K562 (cell line): ENCODE data around the gene CCDC88A. TPM values are rescaled to one million over a fixed set of nuclear protein-coding genes. Genes with fewer than 3 reads are reported as not detected.

Experiments used
- C11orf30 ChIP-seq: fragments of 450-650 bp; IDR thresholded peaks from 2 replicates; pipeline ENCODE4 v1.6.1; 2016; ENCODE audit warnings: low read depth, mild to moderate bottlenecking
- CBX3 ChIP-seq, 2 experiments: IDR thresholded peaks; 1 replicate in 1 of 2; 2 replicates in 1 of 2; pipeline ENCODE4 v1.6.1; 2012; ENCODE audit warnings: inconsistent platforms in 2 of 2, low read length in 2 of 2, borderline replicate concordance in 1 of 2, control low read depth in 1 of 2
- MAFK ChIP-seq: IDR thresholded peaks from 2 replicates; pipeline ENCODE4 v1.6.1; 2011; ENCODE audit warnings: low read length, improper control_type of control experiment
- POLR2H ChIP-seq: IDR thresholded peaks from 2 replicates; pipeline ENCODE4 v1.6.1; 2016; ENCODE audit warnings: missing genetic modification characterization, low read depth, mild to moderate bottlenecking, control low read depth, missing compliant biosample characterization, moderate library complexity
- SIN3B ChIP-seq: fragments of 450-650 bp; IDR thresholded peaks from 2 replicates; pipeline ENCODE4 v1.6.1; 2017; ENCODE audit warnings: low read depth, mild to moderate bottlenecking, moderate library complexity
- SMC3 ChIP-seq: conservative IDR thresholded peaks from 2 replicates; pipeline ENCODE4 v1.6.1; 2011; ENCODE audit warnings: low read depth, low read length, improper control_type of control experiment; ENCODE audit not compliant: insufficient read depth
- ZKSCAN3 ChIP-seq: fragments of 250-450 bp; sonication (Bioruptor Pico); IDR thresholded peaks from 2 replicates; pipeline ENCODE4 v1.4.0; 2020
- ZNF316 ChIP-seq: fragments of 450-650 bp; IDR thresholded peaks from 2 replicates; pipeline ENCODE4 v1.6.1; 2016
- ZNF785 ChIP-seq: fragments of 250-450 bp; sonication (Bioruptor Pico); IDR thresholded peaks from 2 replicates; pipeline ENCODE4 v1.4.0; 2020; ENCODE audit warnings: mild to moderate bottlenecking
- polyA plus RNA-seq, 8 experiments: library from polyadenylated mRNA; depleted of rRNA in 4 of 8; stranded (reverse) in 5 of 8; unstranded in 3 of 8; fragments of >200 nt; fragmentation: Nextera tagmentation in 2 of 8; fragmentation: Illumina TruSeq in 1 of 8; extraction: Ambion mirVana in 2 of 8; extraction: Trizol in 1 of 8; gene quantifications; 2 replicates each; pipeline versions ENCODE4 v1.2.1 to v1.2.3, GENCODE V29; 2011 to 2014; ENCODE audit warnings: inconsistent platforms in 1 of 8, missing spikeins in 1 of 8
- total RNA-seq, 7 experiments: library from RNA; depleted of rRNA in 6 of 7; stranded (reverse); fragments of >200 nt in 6 of 7; fragmentation: Illumina TruSeq in 2 of 7; extraction: Trizol in 2 of 7; gene quantifications; 2 replicates each; pipeline versions ENCODE4 v1.2.1 to v1.2.3, GENCODE V29; 2011 to 2021; ENCODE audit warnings: low replicate concordance in 1 of 7
- TF ChIP-seq, protein P1 (sequence below), 2 experiments: fragments of 450-650 bp; formaldehyde crosslinking in 1 of 2; IDR thresholded peaks; 2 replicates each; pipeline versions ENCODE4 v1.4.0 to v1.6.1; 2014 to 2020; ENCODE audit warnings: mild to moderate bottlenecking in 2 of 2, borderline replicate concordance in 1 of 2, low read depth in 1 of 2
- TF ChIP-seq, protein P2 (sequence below): fragments of 250-450 bp; sonication (Bioruptor Pico); IDR thresholded peaks from 2 replicates; pipeline ENCODE4 v1.5.0; 2021
- TF ChIP-seq, protein P3 (sequence below), 3 experiments: IDR thresholded peaks in 2 of 3; conservative IDR thresholded peaks in 1 of 3; 2 replicates each; pipeline ENCODE4 v1.5.1; 2011 to 2012; ENCODE audit warnings: low read length in 3 of 3, mild to moderate bottlenecking in 3 of 3, control low read depth in 2 of 3, improper control_type of control experiment in 1 of 3, inconsistent platforms in 1 of 3, low read depth in 1 of 3, mixed read lengths in 1 of 3, moderate library complexity in 1 of 3; ENCODE audit not compliant: insufficient read depth in 2 of 3

CCDC88A gene
- total and polyA plus RNA-seq, 9 of the 15 experiments (the other 6 are each of a cell fraction or from before 2014, with no cell fraction given): 29.3 to 102 (median 55.6) TPM

DNA sequence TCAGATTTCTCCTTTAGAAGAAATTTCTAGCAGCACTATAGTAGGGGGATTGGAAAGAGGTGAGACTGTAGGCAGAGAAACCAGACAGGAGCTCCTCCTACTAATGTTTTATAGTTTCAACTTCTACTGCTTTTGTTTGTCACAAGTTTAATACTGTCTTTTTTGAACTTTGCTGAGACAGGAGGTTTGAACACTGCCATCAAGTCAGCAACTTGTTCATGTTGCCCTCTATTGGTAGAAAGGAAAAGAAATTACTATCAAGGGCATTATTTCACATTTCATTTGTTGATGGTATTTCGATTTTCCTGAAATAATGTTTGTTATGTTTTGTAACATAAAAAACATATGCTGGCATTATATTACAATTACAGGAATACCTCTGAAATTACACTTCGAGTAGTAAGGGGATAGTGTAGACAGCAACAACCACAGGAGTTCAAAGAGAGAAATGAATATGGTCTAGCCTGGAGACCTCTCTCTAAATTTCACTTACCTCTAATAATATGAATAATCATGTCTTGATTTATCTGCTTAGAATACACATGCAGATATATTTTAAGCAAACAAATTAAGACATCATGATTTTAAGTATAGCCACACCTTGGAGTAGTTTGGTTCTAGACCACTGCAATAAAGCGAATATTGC, 12.4 kb upstream of the CCDC88A start (continued):
- TF ChIP-seq, protein P1, sequence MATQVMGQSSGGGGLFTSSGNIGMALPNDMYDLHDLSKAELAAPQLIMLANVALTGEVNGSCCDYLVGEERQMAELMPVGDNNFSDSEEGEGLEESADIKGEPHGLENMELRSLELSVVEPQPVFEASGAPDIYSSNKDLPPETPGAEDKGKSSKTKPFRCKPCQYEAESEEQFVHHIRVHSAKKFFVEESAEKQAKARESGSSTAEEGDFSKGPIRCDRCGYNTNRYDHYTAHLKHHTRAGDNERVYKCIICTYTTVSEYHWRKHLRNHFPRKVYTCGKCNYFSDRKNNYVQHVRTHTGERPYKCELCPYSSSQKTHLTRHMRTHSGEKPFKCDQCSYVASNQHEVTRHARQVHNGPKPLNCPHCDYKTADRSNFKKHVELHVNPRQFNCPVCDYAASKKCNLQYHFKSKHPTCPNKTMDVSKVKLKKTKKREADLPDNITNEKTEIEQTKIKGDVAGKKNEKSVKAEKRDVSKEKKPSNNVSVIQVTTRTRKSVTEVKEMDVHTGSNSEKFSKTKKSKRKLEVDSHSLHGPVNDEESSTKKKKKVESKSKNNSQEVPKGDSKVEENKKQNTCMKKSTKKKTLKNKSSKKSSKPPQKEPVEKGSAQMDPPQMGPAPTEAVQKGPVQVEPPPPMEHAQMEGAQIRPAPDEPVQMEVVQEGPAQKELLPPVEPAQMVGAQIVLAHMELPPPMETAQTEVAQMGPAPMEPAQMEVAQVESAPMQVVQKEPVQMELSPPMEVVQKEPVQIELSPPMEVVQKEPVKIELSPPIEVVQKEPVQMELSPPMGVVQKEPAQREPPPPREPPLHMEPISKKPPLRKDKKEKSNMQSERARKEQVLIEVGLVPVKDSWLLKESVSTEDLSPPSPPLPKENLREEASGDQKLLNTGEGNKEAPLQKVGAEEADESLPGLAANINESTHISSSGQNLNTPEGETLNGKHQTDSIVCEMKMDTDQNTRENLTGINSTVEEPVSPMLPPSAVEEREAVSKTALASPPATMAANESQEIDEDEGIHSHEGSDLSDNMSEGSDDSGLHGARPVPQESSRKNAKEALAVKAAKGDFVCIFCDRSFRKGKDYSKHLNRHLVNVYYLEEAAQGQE (IDR thresholded peaks at IDR 0.05; ENCODE audit: borderline replicate concordance): peak; percentile 35; the same call in 1 of the 2 replicates
- TF ChIP-seq, protein P1 (CRISPR knock-in tag; IDR thresholded peaks at IDR 0.05; ENCODE audit: low read depth): no peak
- TF ChIP-seq CBX3 (IDR thresholded peaks at IDR 0.05; ENCODE audit: borderline replicate concordance in 1 of 2, low read length in 2 of 2) (no peak), ZNF785 (CRISPR knock-in tag) (no peak), SMC3 (0 out of 2 replicates have a peak, but pooled peaks have one; percentile 12), POLR2H (tag) (0 out of 2 replicates have a peak, but pooled peaks have one; percentile 7), C11orf30 (0 out of 2 replicates have a peak, but pooled peaks have one; percentile 40), SIN3B (no peak), ZNF316 (peak; percentile 46), MAFK (peak; percentile 30; the same call in 1 of the 2 replicates), ZKSCAN3 (CRISPR knock-in tag) (peak; percentile 80)
- TF ChIP-seq, protein P2, sequence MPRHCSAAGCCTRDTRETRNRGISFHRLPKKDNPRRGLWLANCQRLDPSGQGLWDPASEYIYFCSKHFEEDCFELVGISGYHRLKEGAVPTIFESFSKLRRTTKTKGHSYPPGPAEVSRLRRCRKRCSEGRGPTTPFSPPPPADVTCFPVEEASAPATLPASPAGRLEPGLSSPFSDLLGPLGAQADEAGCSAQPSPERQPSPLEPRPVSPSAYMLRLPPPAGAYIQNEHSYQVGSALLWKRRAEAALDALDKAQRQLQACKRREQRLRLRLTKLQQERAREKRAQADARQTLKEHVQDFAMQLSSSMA: no peak
- TF ChIP-seq, protein P3, sequence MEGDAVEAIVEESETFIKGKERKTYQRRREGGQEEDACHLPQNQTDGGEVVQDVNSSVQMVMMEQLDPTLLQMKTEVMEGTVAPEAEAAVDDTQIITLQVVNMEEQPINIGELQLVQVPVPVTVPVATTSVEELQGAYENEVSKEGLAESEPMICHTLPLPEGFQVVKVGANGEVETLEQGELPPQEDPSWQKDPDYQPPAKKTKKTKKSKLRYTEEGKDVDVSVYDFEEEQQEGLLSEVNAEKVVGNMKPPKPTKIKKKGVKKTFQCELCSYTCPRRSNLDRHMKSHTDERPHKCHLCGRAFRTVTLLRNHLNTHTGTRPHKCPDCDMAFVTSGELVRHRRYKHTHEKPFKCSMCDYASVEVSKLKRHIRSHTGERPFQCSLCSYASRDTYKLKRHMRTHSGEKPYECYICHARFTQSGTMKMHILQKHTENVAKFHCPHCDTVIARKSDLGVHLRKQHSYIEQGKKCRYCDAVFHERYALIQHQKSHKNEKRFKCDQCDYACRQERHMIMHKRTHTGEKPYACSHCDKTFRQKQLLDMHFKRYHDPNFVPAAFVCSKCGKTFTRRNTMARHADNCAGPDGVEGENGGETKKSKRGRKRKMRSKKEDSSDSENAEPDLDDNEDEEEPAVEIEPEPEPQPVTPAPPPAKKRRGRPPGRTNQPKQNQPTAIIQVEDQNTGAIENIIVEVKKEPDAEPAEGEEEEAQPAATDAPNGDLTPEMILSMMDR (IDR thresholded peaks at IDR 0.05 in 2 of 3, conservative IDR thresholded peaks at IDR 0.05 in 1 of 3; ENCODE audit: insufficient read depth in 2 of 3, low read depth in 1 of 3, low read length in 3 of 3): peak; percentile 26 to 73 (median 47); a peak in 5 of 6 replicates
- TF ChIP-seq, all 486 proteins: peak for 11
